H1 (cell line): ENCODE results near the gene PDZRN4. TPM values are rescaled to one million over a fixed set of nuclear protein-coding genes. Genes with fewer than 3 reads are reported as not detected.

Source experiments
- CTCF ChIA-PET: fragments of 300-600 bp; sonication (Branson Sonifier 250); formaldehyde crosslinking; loops from one replicate; lab custom pipeline; 2021; ENCODE audit not compliant: partially characterized antibody; lab: Charles Lee
- POLR2A ChIA-PET: fragments of 300-600 bp; sonication (Branson Sonifier 250); formaldehyde crosslinking; loops from one replicate; lab custom pipeline; 2021; ENCODE audit warnings: inconsistent platforms; ENCODE audit not compliant: partially characterized antibody; lab: Charles Lee
- DNase-seq, 2 experiments: peaks; one replicate each; pipeline versions ENCODE4 v3.0.0 to v3.0.0-alpha.2; 2010 to 2022; ENCODE audit warnings: low spot score in 2 of 2, low read depth in 1 of 2, mixed read lengths in 1 of 2
- FAIRE-seq: peaks from 2 replicates; lab custom pipeline; 2011; peaks lifted over from hg19 to GRCh38; lab: Jason Lieb, UNC
- H2AFZ ChIP-seq: 2 replicates; pipeline ENCODE4 v1.8.1; 2012; ENCODE audit warnings: low read length, inconsistent platforms
- H2AK5ac ChIP-seq: 2 replicates; pipeline ENCODE4 v1.6.1; 2013; ENCODE audit warnings: low read depth, low read length
- H2BK120ac ChIP-seq: replicated peaks from 2 replicates; pipeline ENCODE3; 2013; ENCODE audit warnings: low read depth, low read length, inconsistent platforms
- H2BK12ac ChIP-seq: 2 replicates; pipeline ENCODE4 v1.6.1; 2013; ENCODE audit warnings: low read depth, low read length
- H2BK15ac ChIP-seq: 2 replicates; pipeline ENCODE4 v1.6.1; 2013; ENCODE audit warnings: low read length
- H2BK20ac ChIP-seq: 2 replicates; pipeline ENCODE4 v1.6.1; 2013; ENCODE audit warnings: low read length
- H2BK5ac ChIP-seq: 2 replicates; pipeline ENCODE4 v1.6.1; 2013; ENCODE audit warnings: low read depth, low read length
- H3K14ac ChIP-seq: 2 replicates; pipeline ENCODE4 v1.6.1; 2013; ENCODE audit warnings: inconsistent platforms; ENCODE audit not compliant: insufficient read length
- H3K18ac ChIP-seq: 2 replicates; pipeline ENCODE4 v1.6.1; 2013; ENCODE audit warnings: low read length; ENCODE audit errors: extremely low read depth
- H3K23ac ChIP-seq: 2 replicates; pipeline ENCODE4 v1.6.1; 2013; ENCODE audit warnings: inconsistent platforms; ENCODE audit not compliant: insufficient read length
- H3K23me2 ChIP-seq: 2 replicates; pipeline ENCODE4 v1.6.1; 2013; ENCODE audit warnings: low read depth, low read length
- H3K27ac ChIP-seq: 2 replicates; pipeline ENCODE4 v1.6.1; 2011; ENCODE audit warnings: low read depth, low read length, inconsistent platforms
- H3K27me3 ChIP-seq, 4 experiments: replicated peaks in 1 of 4; 1 replicate in 1 of 4; 2 replicates in 3 of 4; pipeline versions ENCODE4 v1.6.1 to v1.8.1; 2011 to 2013; ENCODE audit warnings: low read length in 3 of 4, mild to moderate bottlenecking in 3 of 4, inconsistent platforms in 2 of 4, mixed read lengths in 2 of 4, moderate library complexity in 1 of 4; ENCODE audit not compliant: control insufficient read depth in 3 of 4, insufficient read depth in 3 of 4; ENCODE audit errors: extremely low read depth in 1 of 4
- H3K36me3 ChIP-seq, 4 experiments: 2 replicates each; pipeline versions ENCODE4 v1.6.1 to v1.8.1; 2011 to 2013; ENCODE audit warnings: mild to moderate bottlenecking in 4 of 4, low read length in 3 of 4, moderate library complexity in 2 of 4, control low read depth in 1 of 4, inconsistent platforms in 1 of 4; ENCODE audit not compliant: insufficient read depth in 4 of 4, control insufficient read depth in 2 of 4
- H3K4ac ChIP-seq: replicated peaks from 2 replicates; pipeline ENCODE3; 2013; ENCODE audit warnings: low read length, low read depth, mixed read lengths, inconsistent platforms; ENCODE audit not compliant: insufficient read length
- H3K4me1 ChIP-seq, 4 experiments: replicated peaks in 1 of 4; 1 replicate in 1 of 4; 2 replicates in 3 of 4; pipeline versions ENCODE4 v1.6.1 to v1.8.1; 2011 to 2013; ENCODE audit warnings: low read length in 3 of 4, inconsistent platforms in 2 of 4, mixed read lengths in 1 of 4; ENCODE audit not compliant: insufficient read depth in 4 of 4, control insufficient read depth in 3 of 4
- H3K4me2 ChIP-seq, 2 experiments: 2 replicates each; pipeline versions ENCODE4 v1.6.1 to v1.8.1; 2011 to 2013; ENCODE audit warnings: low read depth in 2 of 2, low read length in 2 of 2, control low read depth in 1 of 2, inconsistent platforms in 1 of 2, mild to moderate bottlenecking in 1 of 2; ENCODE audit not compliant: insufficient read depth in 1 of 2
- H3K4me3 ChIP-seq, 4 experiments: fragments of 200-600, 300-600 bp in 1 of 4; sonication (generic), shearing (Covaris generic), sonication (Bioruptor Twin) in 1 of 4; 2 replicates each; pipeline versions ENCODE4 v1.5.1 to v1.8.1; 2011 to 2016; ENCODE audit warnings: low read length in 4 of 4, low read depth in 3 of 4, control low read depth in 2 of 4, inconsistent platforms in 2 of 4, mild to moderate bottlenecking in 2 of 4, mixed read lengths in 1 of 4, moderate library complexity in 1 of 4; ENCODE audit not compliant: insufficient read depth in 2 of 4; ENCODE audit errors: extremely low read depth in 1 of 4
- H3K56ac ChIP-seq: replicated peaks from 2 replicates; pipeline ENCODE3; 2013; ENCODE audit warnings: low read depth, mild to moderate bottlenecking, mixed read lengths, low read length, inconsistent platforms; ENCODE audit not compliant: insufficient read length
- H3K79me1 ChIP-seq: 2 replicates; pipeline ENCODE4 v1.6.1; 2013; ENCODE audit warnings: low read depth, low read length, control low read depth
- H3K79me2 ChIP-seq, 2 experiments: 2 replicates each; pipeline versions ENCODE4 v1.6.1 to v1.8.1; 2012 to 2013; ENCODE audit warnings: low read length in 2 of 2, mild to moderate bottlenecking in 2 of 2, inconsistent platforms in 1 of 2; ENCODE audit not compliant: insufficient read depth in 2 of 2, control insufficient read depth in 1 of 2
- H3K9ac ChIP-seq, 4 experiments: replicated peaks in 1 of 4; 1 replicate in 1 of 4; 2 replicates in 3 of 4; pipeline versions ENCODE4 v1.6.1 to v1.8.1; 2011 to 2013; ENCODE audit warnings: low read depth in 3 of 4, low read length in 3 of 4, control low read depth in 2 of 4, mild to moderate bottlenecking in 2 of 4, moderate library complexity in 2 of 4, inconsistent platforms in 1 of 4; ENCODE audit errors: extremely low read depth in 1 of 4
- H3K9me3 ChIP-seq, 2 experiments: 2 replicates each; pipeline versions ENCODE4 v1.6.1 to v1.8.1; 2012 to 2013; ENCODE audit warnings: mild to moderate bottlenecking in 2 of 2, moderate library complexity in 2 of 2, control low read depth in 1 of 2, inconsistent platforms in 1 of 2, low read depth in 1 of 2, low read length in 1 of 2, mixed read lengths in 1 of 2; ENCODE audit not compliant: insufficient read depth in 2 of 2
- H4K20me1 ChIP-seq, 2 experiments: replicated peaks in 1 of 2; 2 replicates each; pipeline versions ENCODE3 to v1.8.1; 2011 to 2013; ENCODE audit warnings: inconsistent platforms in 2 of 2, low read length in 2 of 2, mild to moderate bottlenecking in 1 of 2; ENCODE audit not compliant: insufficient read depth in 2 of 2, control insufficient read depth in 1 of 2
- H4K5ac ChIP-seq: 2 replicates; pipeline ENCODE4 v1.6.1; 2013; ENCODE audit warnings: low read length, low read depth, mixed read lengths, inconsistent platforms; ENCODE audit not compliant: insufficient read length
- H4K8ac ChIP-seq: 2 replicates; pipeline ENCODE4 v1.8.0; 2013; ENCODE audit warnings: mild to moderate bottlenecking, moderate library complexity, low read length, inconsistent platforms; ENCODE audit not compliant: insufficient read depth; ENCODE audit errors: extremely low read depth
- H4K91ac ChIP-seq: replicated peaks from 2 replicates; pipeline ENCODE3; 2013; ENCODE audit warnings: low read length, mixed read lengths, inconsistent platforms; ENCODE audit not compliant: insufficient read length
- BCL11A ChIP-seq, 2 experiments: IDR thresholded peaks; one replicate each; pipeline ENCODE4 v1.6.1; 2011; ENCODE audit warnings: low read depth in 2 of 2, low read length in 2 of 2, mild to moderate bottlenecking in 2 of 2
- KDM5A ChIP-seq: fragments of 200-600 bp; IDR thresholded peaks from 2 replicates; pipeline ENCODE4 v1.7.1; 2012; ENCODE audit warnings: mild to moderate bottlenecking, low read length, inconsistent platforms, mixed read lengths
- RAD21 ChIP-seq, 2 experiments: IDR thresholded peaks in 1 of 2; conservative IDR thresholded peaks in 1 of 2; 2 replicates each; pipeline ENCODE4 v1.6.1; 2011; ENCODE audit warnings: low read depth in 2 of 2, low read length in 2 of 2, improper control_type of control experiment in 1 of 2, inconsistent platforms in 1 of 2, mild to moderate bottlenecking in 1 of 2, moderate library complexity in 1 of 2
- SP4 ChIP-seq: IDR thresholded peaks from 2 replicates; pipeline ENCODE4 v1.6.1; 2012; ENCODE audit warnings: low read length, inconsistent platforms
- polyA plus RNA-seq, 7 experiments: library from polyadenylated mRNA; depleted of rRNA in 3 of 7; stranded (reverse) in 5 of 7; unstranded in 2 of 7; fragments of >200 nt in 5 of 7; fragments of 200-250 nt in 2 of 7; gene quantifications; 1 replicate in 5 of 7; 2 replicates in 1 of 7; 4 replicates in 1 of 7; pipeline versions ENCODE4 v1.2.1 to v1.2.3, GENCODE V29; 2011 to 2013; ENCODE audit warnings: missing spikeins in 2 of 7, mixed read lengths in 2 of 7
- total RNA-seq: library from RNA; stranded (reverse); fragmentation: NEBNext Ultra II Directional; extraction: Animal tissue kit (Norgen Biotek cat#: 25700); gene quantifications from 2 replicates; pipeline ENCODE4 v1.2.1, GENCODE V29; 2021
- TF ChIP-seq, protein P1 (sequence below), 3 experiments: IDR thresholded peaks; 1 replicate in 2 of 3; 2 replicates in 1 of 3; pipeline versions ENCODE4 v1.5.1 to v1.6.1; 2011; ENCODE audit warnings: low read length in 3 of 3, mild to moderate bottlenecking in 3 of 3, inconsistent platforms in 2 of 3, low read depth in 1 of 3, moderate library complexity in 1 of 3; ENCODE audit not compliant: insufficient read depth in 1 of 3; ENCODE audit errors: control extremely low read depth in 1 of 3

PDZRN4 gene
- total and polyA plus RNA-seq, 2 of the 8 experiments (the other 6 are each of a cell fraction or from before 2014, with no cell fraction given) = not detected

GRCh38 chr12:41264281-41264680, 76.2 kb downstream of the PDZRN4 start:
- CTCF ChIA-PET = interaction anchor here (0.7 to 1.3 kb wide), 6 partner anchors 10 to 756 kb away, joined by 3 read pairs; no protein-coding TSS in a partner anchor
- DNase-seq = no peak

More at GRCh38 chr12:41264281-41264680, 76.2 kb downstream of the PDZRN4 start:
- Histone ChIP-seq H3K14ac (no peak overlapping the region), H3K9me3 (no peaks in the 10 kb centered on the region), H3K79me1 (no peaks in the 10 kb centered on the region), H2BK5ac (no peak overlapping the region), H3K4me1 (no peaks in the 10 kb centered on the region), H3K18ac (no peak overlapping the region), H3K79me2 (no peaks in the 10 kb centered on the region), H2BK20ac (no peak overlapping the region), H3K36me3 (no peaks in the 10 kb centered on the region), H3K56ac (no peak overlapping the region), H3K23me2 (no peaks in the 10 kb centered on the region), H4K20me1 (no peaks in the 10 kb centered on the region), H3K4me3 (no peak overlapping the region), H3K27me3 (no peaks in the 10 kb centered on the region), H4K8ac (no peak overlapping the region), H2BK15ac (no peak overlapping the region), H2BK12ac (no peak overlapping the region), H2AFZ (no peak overlapping the region), H2BK120ac (no peak overlapping the region), H4K91ac (no peak overlapping the region), H3K27ac (no peak overlapping the region), H3K4me2 (no peak overlapping the region), H3K9ac (no peak overlapping the region), H4K5ac (no peak overlapping the region), H3K23ac (no peak overlapping the region), H2AK5ac (no peak overlapping the region), H3K4ac (no peak overlapping the region)
- POLR2A ChIA-PET = no interaction called here
- FAIRE-seq = no peak
- TF ChIP-seq SP4 (no peak), BCL11A (IDR thresholded peaks at IDR 0.05; ENCODE audit: low read depth in 2 of 2, low read length in 2 of 2) (no peak), RAD21 (IDR thresholded peaks at IDR 0.05 in 1 of 2, conservative IDR thresholded peaks at IDR 0.05 in 1 of 2; ENCODE audit: low read depth in 2 of 2, low read length in 2 of 2) (peak in 1 of 2 experiments; percentile 66), KDM5A (no peak)
- TF ChIP-seq, protein P1, sequence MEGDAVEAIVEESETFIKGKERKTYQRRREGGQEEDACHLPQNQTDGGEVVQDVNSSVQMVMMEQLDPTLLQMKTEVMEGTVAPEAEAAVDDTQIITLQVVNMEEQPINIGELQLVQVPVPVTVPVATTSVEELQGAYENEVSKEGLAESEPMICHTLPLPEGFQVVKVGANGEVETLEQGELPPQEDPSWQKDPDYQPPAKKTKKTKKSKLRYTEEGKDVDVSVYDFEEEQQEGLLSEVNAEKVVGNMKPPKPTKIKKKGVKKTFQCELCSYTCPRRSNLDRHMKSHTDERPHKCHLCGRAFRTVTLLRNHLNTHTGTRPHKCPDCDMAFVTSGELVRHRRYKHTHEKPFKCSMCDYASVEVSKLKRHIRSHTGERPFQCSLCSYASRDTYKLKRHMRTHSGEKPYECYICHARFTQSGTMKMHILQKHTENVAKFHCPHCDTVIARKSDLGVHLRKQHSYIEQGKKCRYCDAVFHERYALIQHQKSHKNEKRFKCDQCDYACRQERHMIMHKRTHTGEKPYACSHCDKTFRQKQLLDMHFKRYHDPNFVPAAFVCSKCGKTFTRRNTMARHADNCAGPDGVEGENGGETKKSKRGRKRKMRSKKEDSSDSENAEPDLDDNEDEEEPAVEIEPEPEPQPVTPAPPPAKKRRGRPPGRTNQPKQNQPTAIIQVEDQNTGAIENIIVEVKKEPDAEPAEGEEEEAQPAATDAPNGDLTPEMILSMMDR (IDR thresholded peaks at IDR 0.05; ENCODE audit: control extremely low read depth in 1 of 3, insufficient read depth in 1 of 3, low read depth in 1 of 3, low read length in 3 of 3) = peak in 1 of 3 experiments; percentile 8; a peak in 1 of 4 replicates
